GM12892 (cell line): ENCODE measurements around the gene TRAF3IP3.

Source experiments
- POLR2A ChIP-seq: IDR thresholded peaks from 2 replicates; pipeline ENCODE4 v1.6.1; 2011; ENCODE audit warnings: low read depth, low read length, control low read depth
- POLR2AphosphoS5 ChIP-seq: IDR thresholded peaks from 2 replicates; pipeline ENCODE4 v1.6.1; 2011; ENCODE audit warnings: low read depth, low read length, control low read depth

- TF ChIP-seq POLR2AphosphoS5 (no peak), POLR2A (no peak)
Measured at GRCh38 chr1:209802780-209803152, 46.9 kb downstream of the TRAF3IP3 start.
